ENCODE results near the gene USH2A. TPM values are rescaled to one million over a fixed set of nuclear protein-coding genes. Genes with fewer than 3 reads are reported as not detected.

Gene USH2A
- total RNA-seq, 1 experiment from 2014 or later, result not detected

DNA sequence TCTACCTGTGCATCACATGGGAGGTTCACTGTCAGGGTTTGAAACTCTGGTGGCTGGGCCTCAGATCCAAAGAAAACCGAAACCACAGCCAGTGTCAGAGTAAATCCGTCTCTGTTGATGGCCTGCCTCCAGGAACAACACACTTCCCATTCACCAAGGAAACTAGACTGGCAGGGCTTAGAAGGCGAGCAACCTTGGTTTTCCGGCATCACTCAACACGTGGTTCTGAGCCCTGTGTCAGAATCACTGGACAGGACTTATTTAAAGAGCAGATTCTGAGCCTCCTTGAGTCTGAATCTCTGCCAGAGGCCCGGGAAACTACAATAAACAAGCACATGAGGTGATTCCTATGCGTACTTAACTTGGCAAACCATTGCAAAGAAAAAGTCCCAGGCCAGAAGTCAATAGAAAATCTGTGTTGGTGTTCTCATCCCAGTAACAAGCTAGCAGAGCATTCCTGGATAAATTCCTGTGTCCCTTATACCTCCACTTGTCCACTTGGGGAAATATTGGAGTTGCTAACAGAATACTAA, 786.1 kb downstream of the USH2A start:
- H3K36me3 ChIP-seq (ENCODE audit: insufficient read depth, low read length, poor library complexity, severe bottlenecking), result no peaks in the 10 kb centered on the region
- no peaks in the 10 kb centered on the region for H3K4me1 ChIP-seq (ENCODE audit: insufficient read depth, low read length, poor library complexity, severe bottlenecking)
- TF ChIP-seq CTCF (conservative IDR thresholded peaks at IDR 0.05; ENCODE audit: low read depth, low read length) (no peak), EZH2 (IDR thresholded peaks at IDR 0.05; ENCODE audit: borderline replicate concordance, low read depth, low read length, poor library complexity, severe bottlenecking) (no peak)
- H3K27ac ChIP-seq (ENCODE audit: low read depth, low read length, poor library complexity, severe bottlenecking), result no peak overlapping the region
- BruUV-seq (replicated peaks), result no TSS peak
- no peak for DNase-seq (ENCODE audit: low spot score)
- H3K4me3 ChIP-seq (ENCODE audit: low read depth, low read length, poor library complexity, severe bottlenecking), result no peak overlapping the region
- no peaks in the 10 kb centered on the region for H3K27me3 ChIP-seq (replicated peaks; ENCODE audit: insufficient read depth, low read depth, low read length, poor library complexity)
- ChIA-PET CTCF (no interaction called here), POLR2A (ENCODE audit: low non-redundant PET) (no interaction called here)
- H3K9me3 ChIP-seq (ENCODE audit: low read depth, low read length, poor library complexity, severe bottlenecking), result no peaks in the 10 kb centered on the region
- intact Hi-C loops (cut with micrococcal nuclease; ENCODE audit: unreplicated experiment), result no loop called here

GRCh38 chr1:215636258-215636965, 786.8 kb downstream of the USH2A start:
- intact Hi-C loops (cut with micrococcal nuclease; ENCODE audit: unreplicated experiment), result no loop called here
- CTCF ChIA-PET, result no interaction called here
- no peaks in the 10 kb centered on the region for H3K36me3 ChIP-seq (ENCODE audit: insufficient read depth, low read length, poor library complexity, severe bottlenecking)
- peaks cover under 1% of the 10 kb centered on the region for H3K4me1 ChIP-seq (ENCODE audit: insufficient read depth, low read length, poor library complexity, severe bottlenecking)
- H3K27me3 ChIP-seq (replicated peaks; ENCODE audit: insufficient read depth, low read depth, low read length, poor library complexity), result no peaks in the 10 kb centered on the region
- no peak for TF ChIP-seq CTCF (conservative IDR thresholded peaks at IDR 0.05; ENCODE audit: low read depth, low read length)
- no peak for TF ChIP-seq EZH2 (IDR thresholded peaks at IDR 0.05; ENCODE audit: borderline replicate concordance, low read depth, low read length, poor library complexity, severe bottlenecking)
- H3K9me3 ChIP-seq (ENCODE audit: low read depth, low read length, poor library complexity, severe bottlenecking), result no peaks in the 10 kb centered on the region
- no peak overlapping the region for H3K4me3 ChIP-seq (ENCODE audit: low read depth, low read length, poor library complexity, severe bottlenecking)
- POLR2A ChIA-PET (ENCODE audit: low non-redundant PET), result no interaction called here
- no TSS peak for BruUV-seq (replicated peaks)
- no peak for DNase-seq (ENCODE audit: low spot score)
- no peak overlapping the region for H3K27ac ChIP-seq (ENCODE audit: low read depth, low read length, poor library complexity, severe bottlenecking)

- DNase-seq (ENCODE audit: low spot score), result no peak
- H3K4me3 ChIP-seq (ENCODE audit: low read depth, low read length, poor library complexity, severe bottlenecking), result no peak overlapping the region
- peaks cover 5% of the 10 kb centered on the region for H3K4me1 ChIP-seq (ENCODE audit: insufficient read depth, low read length, poor library complexity, severe bottlenecking)
- H3K9me3 ChIP-seq (ENCODE audit: low read depth, low read length, poor library complexity, severe bottlenecking), result no peaks in the 10 kb centered on the region
- H3K36me3 ChIP-seq (ENCODE audit: insufficient read depth, low read length, poor library complexity, severe bottlenecking), result no peaks in the 10 kb centered on the region
- H3K27ac ChIP-seq (ENCODE audit: low read depth, low read length, poor library complexity, severe bottlenecking), result no peak overlapping the region
- H3K27me3 ChIP-seq (replicated peaks; ENCODE audit: insufficient read depth, low read depth, low read length, poor library complexity), result no peaks in the 10 kb centered on the region
- CTCF ChIA-PET, result no interaction called here
- BruUV-seq (replicated peaks), result no TSS peak
- intact Hi-C loops (cut with micrococcal nuclease; ENCODE audit: unreplicated experiment), result no loop called here
- POLR2A ChIA-PET (ENCODE audit: low non-redundant PET), result no interaction called here
- TF ChIP-seq CTCF (conservative IDR thresholded peaks at IDR 0.05; ENCODE audit: low read depth, low read length), result no peak
- no peak for TF ChIP-seq EZH2 (IDR thresholded peaks at IDR 0.05; ENCODE audit: borderline replicate concordance, low read depth, low read length, poor library complexity, severe bottlenecking)
Observed at GRCh38 chr1:215635827-215636226, 787.4 kb downstream of the USH2A start.

Data from A673 (cell line).